ENCODE results near the gene MDFI.

DNA sequence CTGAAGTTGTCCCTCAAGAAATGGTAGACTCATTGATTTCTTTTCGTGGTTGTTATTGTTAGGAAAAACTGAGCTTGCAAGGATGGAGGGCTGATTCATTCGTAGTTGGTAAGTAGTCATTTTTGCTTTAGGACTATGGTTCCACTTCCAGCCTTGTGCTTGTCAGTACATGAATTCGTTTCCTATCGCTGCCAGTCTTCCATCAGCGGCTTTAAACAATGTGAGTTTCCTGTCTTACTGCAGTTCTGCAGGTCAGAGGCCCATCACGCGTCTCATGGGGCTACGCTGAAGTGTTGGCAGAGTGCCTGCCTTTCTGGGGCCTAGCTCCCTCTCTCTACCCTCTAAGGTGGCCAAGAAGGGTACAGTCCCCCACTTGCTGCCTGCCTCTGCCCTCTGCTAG lies 11.4 kb upstream of the MDFI start:
- TF ChIP-seq, protein P1, sequence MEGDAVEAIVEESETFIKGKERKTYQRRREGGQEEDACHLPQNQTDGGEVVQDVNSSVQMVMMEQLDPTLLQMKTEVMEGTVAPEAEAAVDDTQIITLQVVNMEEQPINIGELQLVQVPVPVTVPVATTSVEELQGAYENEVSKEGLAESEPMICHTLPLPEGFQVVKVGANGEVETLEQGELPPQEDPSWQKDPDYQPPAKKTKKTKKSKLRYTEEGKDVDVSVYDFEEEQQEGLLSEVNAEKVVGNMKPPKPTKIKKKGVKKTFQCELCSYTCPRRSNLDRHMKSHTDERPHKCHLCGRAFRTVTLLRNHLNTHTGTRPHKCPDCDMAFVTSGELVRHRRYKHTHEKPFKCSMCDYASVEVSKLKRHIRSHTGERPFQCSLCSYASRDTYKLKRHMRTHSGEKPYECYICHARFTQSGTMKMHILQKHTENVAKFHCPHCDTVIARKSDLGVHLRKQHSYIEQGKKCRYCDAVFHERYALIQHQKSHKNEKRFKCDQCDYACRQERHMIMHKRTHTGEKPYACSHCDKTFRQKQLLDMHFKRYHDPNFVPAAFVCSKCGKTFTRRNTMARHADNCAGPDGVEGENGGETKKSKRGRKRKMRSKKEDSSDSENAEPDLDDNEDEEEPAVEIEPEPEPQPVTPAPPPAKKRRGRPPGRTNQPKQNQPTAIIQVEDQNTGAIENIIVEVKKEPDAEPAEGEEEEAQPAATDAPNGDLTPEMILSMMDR (IDR thresholded peaks at IDR 0.05; ENCODE audit: low read length): no peak
- no peak for TF ChIP-seq EZH2 (IDR thresholded peaks at IDR 0.05; ENCODE audit: borderline replicate concordance, low read length)

All from OCI-LY1 (cell line).